KG1 (cell line): ENCODE measurements around the gene EYA4.

Source experiments
- DNase-seq: peaks from one replicate; lab custom pipeline; 2025; lab: John Stamatoyannopoulos, UW

EYA4 gene

GRCh38 chr6:133289733-133290306 lies 48.7 kb downstream of the EYA4 start:
- no peak for DNase-seq

- no peak for DNase-seq
These were observed 49.8 kb downstream of the EYA4 start for GRCh38 chr6:133290930-133291329.

- no peak for DNase-seq
These were observed 50.5 kb downstream of the EYA4 start for GRCh38 chr6:133291671-133292070.

- DNase-seq: no peak
These were observed 56.5 kb downstream of the EYA4 start for GRCh38 chr6:133297657-133298056.

- DNase-seq: no peak
These were observed 57.2 kb downstream of the EYA4 start for GRCh38 chr6:133298335-133298734.

GRCh38 chr6:133298801-133299200 lies 57.6 kb downstream of the EYA4 start:
- no peak for DNase-seq

- DNase-seq: no peak
These were observed 59.7 kb downstream of the EYA4 start for GRCh38 chr6:133300896-133301295.

- DNase-seq: no peak
These were observed 60.7 kb downstream of the EYA4 start for GRCh38 chr6:133301835-133302234.

- no peak for DNase-seq
These were observed 65.8 kb downstream of the EYA4 start for GRCh38 chr6:133306931-133307330.

- DNase-seq: no peak
These were observed 68.4 kb downstream of the EYA4 start for GRCh38 chr6:133309579-133309978.

- no peak for DNase-seq
These were observed 70.8 kb downstream of the EYA4 start for GRCh38 chr6:133312006-133312405.

GRCh38 chr6:133313068-133313467 lies 71.9 kb downstream of the EYA4 start:
- no peak for DNase-seq

GRCh38 chr6:133314947-133315346 lies 73.8 kb downstream of the EYA4 start:
- no peak for DNase-seq

GRCh38 chr6:133315811-133316210 lies 74.7 kb downstream of the EYA4 start:
- DNase-seq: no peak

GRCh38 chr6:133317704-133318103 lies 76.5 kb downstream of the EYA4 start:
- no peak for DNase-seq

GRCh38 chr6:133326584-133326983 lies 85.4 kb downstream of the EYA4 start:
- DNase-seq: no peak

- no peak for DNase-seq
These were observed 92.7 kb downstream of the EYA4 start for GRCh38 chr6:133333852-133334251.

- DNase-seq: no peak
These were observed 96.2 kb downstream of the EYA4 start for GRCh38 chr6:133337308-133337707.

GRCh38 chr6:133339543-133340384 lies 98.6 kb downstream of the EYA4 start:
- DNase-seq: no peak

GRCh38 chr6:133340557-133340956 lies 99.4 kb downstream of the EYA4 start:
- no peak for DNase-seq

GRCh38 chr6:133341607-133342158 lies 100.5 kb downstream of the EYA4 start:
- DNase-seq: no peak

- no peak for DNase-seq
These were observed 102.1 kb downstream of the EYA4 start for GRCh38 chr6:133343220-133343619.

- no peak for DNase-seq
These were observed 107.7 kb downstream of the EYA4 start for GRCh38 chr6:133348846-133349245.
